Suprapubic skin (tissue), 4 donors: ENCODE measurements around the gene CCNJ. TPM values are rescaled to one million over a fixed set of nuclear protein-coding genes. Genes with fewer than 3 reads are reported as not detected.
A peak's percentile ranks its signal among the peaks of the same experiment; 100 is the strongest.

Experiments
- DNase-seq, 2 donors: peaks; one replicate each; pipeline ENCODE4 v3.0.0-alpha.2; 2019; ENCODE audit warnings: low spot score in 2 of 2
- H3K27ac ChIP-seq: fragments of 200-600 bp; sonication (generic); one replicate; pipeline ENCODE4 v1.5.1; 2019
- H3K27me3 ChIP-seq: fragments of 200-600 bp; sonication (generic); one replicate; pipeline ENCODE4 v1.5.1; 2019
- H3K36me3 ChIP-seq: fragments of 200-600 bp; sonication (generic); one replicate; pipeline ENCODE4 v1.5.1; 2019
- H3K4me1 ChIP-seq: fragments of 200-600 bp; sonication (generic); one replicate; pipeline ENCODE4 v1.5.1; 2019
- H3K4me3 ChIP-seq: fragments of 200-600 bp; sonication (generic); one replicate; pipeline ENCODE4 v1.5.1; 2019; ENCODE audit warnings: mild to moderate bottlenecking
- H3K9me3 ChIP-seq: fragments of 200-600 bp; sonication (generic); one replicate; pipeline ENCODE4 v1.5.1; 2019
- EP300 ChIP-seq: sonication (generic); formaldehyde crosslinking; IDR thresholded peaks from one replicate; pipeline ENCODE4 v1.6.1; 2017; ENCODE audit warnings: antibody characterized with exemption
- POLR2A ChIP-seq, 2 donors: fragments of 450-650 bp; IDR thresholded peaks; one replicate each; pipeline ENCODE4 v1.6.1; 2017; ENCODE audit warnings: antibody characterized with exemption in 2 of 2, mild to moderate bottlenecking in 2 of 2, moderate library complexity in 2 of 2
- POLR2AphosphoS5 ChIP-seq, 3 donors: sonication (generic); formaldehyde crosslinking; IDR thresholded peaks; one replicate each; pipeline ENCODE4 v1.6.1; 2017; ENCODE audit warnings: antibody characterized with exemption in 3 of 3
- whole genome bisulfite sequencing: methylation state at CpG from one replicate; pipeline ENCODE4 v1.1.5; 2018; 5-methylcytosine and 5-hydroxymethylcytosine counted together
- total RNA-seq, 4 donors: library from RNA; depleted of rRNA; stranded (reverse); fragments of >200 nt; gene quantifications; one replicate each; pipeline ENCODE4 v1.1.0, GENCODE V29; 2016
- TF ChIP-seq, protein P1 (sequence below), 2 donors: fragments of 200-600 bp in 1 of 2; fragments of 450-650 bp in 1 of 2; sonication (generic) in 1 of 2; IDR thresholded peaks; one replicate each; pipeline ENCODE4 v1.5.1; 2016 to 2019; ENCODE audit warnings: antibody characterized with exemption in 2 of 2, mild to moderate bottlenecking in 1 of 2, moderate library complexity in 1 of 2

CCNJ gene
- total RNA-seq, 4 donors from 2014 or later, result 2.7 to 4.3 (median 3.6) TPM

- H3K4me1 ChIP-seq, result no peaks in the 10 kb centered on the region
- no peaks in the 10 kb centered on the region for H3K9me3 ChIP-seq
- no peaks in the 10 kb centered on the region for H3K27me3 ChIP-seq
- TF ChIP-seq POLR2AphosphoS5 (IDR thresholded peaks at IDR 0.05), result no peak
- TF ChIP-seq, protein P1, sequence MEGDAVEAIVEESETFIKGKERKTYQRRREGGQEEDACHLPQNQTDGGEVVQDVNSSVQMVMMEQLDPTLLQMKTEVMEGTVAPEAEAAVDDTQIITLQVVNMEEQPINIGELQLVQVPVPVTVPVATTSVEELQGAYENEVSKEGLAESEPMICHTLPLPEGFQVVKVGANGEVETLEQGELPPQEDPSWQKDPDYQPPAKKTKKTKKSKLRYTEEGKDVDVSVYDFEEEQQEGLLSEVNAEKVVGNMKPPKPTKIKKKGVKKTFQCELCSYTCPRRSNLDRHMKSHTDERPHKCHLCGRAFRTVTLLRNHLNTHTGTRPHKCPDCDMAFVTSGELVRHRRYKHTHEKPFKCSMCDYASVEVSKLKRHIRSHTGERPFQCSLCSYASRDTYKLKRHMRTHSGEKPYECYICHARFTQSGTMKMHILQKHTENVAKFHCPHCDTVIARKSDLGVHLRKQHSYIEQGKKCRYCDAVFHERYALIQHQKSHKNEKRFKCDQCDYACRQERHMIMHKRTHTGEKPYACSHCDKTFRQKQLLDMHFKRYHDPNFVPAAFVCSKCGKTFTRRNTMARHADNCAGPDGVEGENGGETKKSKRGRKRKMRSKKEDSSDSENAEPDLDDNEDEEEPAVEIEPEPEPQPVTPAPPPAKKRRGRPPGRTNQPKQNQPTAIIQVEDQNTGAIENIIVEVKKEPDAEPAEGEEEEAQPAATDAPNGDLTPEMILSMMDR (IDR thresholded peaks at IDR 0.05), result no peak
- TF ChIP-seq EP300, result no peak
- no peak for TF ChIP-seq POLR2A (IDR thresholded peaks at IDR 0.05)
- H3K36me3 ChIP-seq, result no peaks in the 10 kb centered on the region
- no peak overlapping the region for H3K27ac ChIP-seq
- no peak for DNase-seq
- WGBS, result 88% methylated on average over 1 of the region's 1 CpG
- no peak overlapping the region for H3K4me3 ChIP-seq
Observed at GRCh38 chr10:96034625-96035024, 8.8 kb upstream of the CCNJ start.

DNA sequence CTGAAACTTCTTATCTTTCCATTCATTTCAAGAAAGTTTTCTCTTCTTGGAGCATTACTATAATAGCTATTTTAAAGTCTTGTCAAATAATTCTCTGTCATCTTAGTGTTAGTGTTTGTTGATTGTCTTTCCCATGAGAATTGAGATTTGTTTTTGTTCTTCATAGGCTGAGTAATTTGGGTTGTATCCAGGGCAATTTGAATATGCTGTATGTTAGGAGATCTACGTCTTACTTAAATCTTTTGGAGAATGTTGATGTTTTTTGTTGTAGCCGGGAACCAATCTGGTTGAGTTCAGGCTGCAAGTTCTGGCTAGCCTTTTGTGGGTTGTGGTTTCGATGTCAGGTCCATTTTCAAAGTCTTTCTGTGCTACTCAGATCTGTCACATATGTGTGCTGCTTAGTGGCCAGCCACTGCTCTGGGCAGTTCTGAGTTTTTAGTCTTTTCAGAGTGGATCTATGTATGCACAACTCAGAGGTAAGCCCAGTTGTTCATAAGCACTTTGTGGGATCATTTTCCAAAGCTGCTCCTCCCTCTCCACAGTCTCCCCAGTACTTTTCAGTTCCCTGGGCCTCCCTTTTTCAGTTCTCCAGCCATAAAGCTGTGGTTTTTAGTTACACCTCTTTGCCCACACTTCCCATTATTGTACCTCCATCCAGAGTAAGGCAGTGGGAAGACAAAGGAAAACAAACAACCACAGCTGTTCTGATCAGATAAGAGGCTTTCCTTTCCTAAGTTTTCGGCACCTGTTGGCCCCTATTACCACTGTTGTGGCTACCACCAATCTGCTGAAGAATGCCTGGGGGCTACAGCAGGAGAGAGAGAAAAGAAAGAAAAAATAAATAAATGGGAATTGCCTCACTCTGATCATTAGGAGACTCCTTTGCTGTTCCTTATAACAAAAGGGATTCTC, 4.7 kb upstream of the CCNJ start:
- Histone ChIP-seq H3K9me3 (no peaks in the 10 kb centered on the region), H3K4me1 (peaks cover 8% of the 10 kb centered on the region), H3K4me3 (no peak overlapping the region), H3K36me3 (no peaks in the 10 kb centered on the region), H3K27ac (no peak overlapping the region), H3K27me3 (no peaks in the 10 kb centered on the region)
- TF ChIP-seq EP300, result no peak
- TF ChIP-seq POLR2A (IDR thresholded peaks at IDR 0.05), result no peak
- no peak for TF ChIP-seq POLR2AphosphoS5 (IDR thresholded peaks at IDR 0.05)
- TF ChIP-seq, protein P1 (IDR thresholded peaks at IDR 0.05), result no peak
- WGBS, result 78% methylated on average over 4 of the region's 4 CpGs
- no peak for DNase-seq

DNA sequence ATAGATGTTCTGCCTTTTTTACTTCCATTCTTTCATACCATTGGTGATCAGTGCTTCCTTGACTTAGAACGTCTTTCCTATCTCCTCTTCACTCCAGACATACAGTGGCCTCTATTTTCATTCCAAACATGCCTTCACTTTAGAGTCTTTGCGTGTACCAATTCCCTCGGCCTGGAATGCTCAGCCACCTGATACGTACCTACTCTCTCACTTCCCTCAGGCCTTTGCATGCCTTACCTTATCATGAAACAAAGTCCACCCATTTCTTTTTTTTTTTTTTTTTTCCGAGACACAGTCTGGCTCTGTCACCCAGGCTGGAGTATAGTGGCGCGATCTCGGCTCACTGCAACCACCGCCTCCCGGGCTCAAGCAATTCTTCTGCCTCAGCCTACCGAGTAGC, 2.2 kb upstream of the CCNJ start:
- H3K27me3 ChIP-seq, result no peaks in the 10 kb centered on the region
- no peak overlapping the region for H3K4me3 ChIP-seq
- peaks cover 25% of the 10 kb centered on the region for H3K4me1 ChIP-seq
- H3K9me3 ChIP-seq, result no peaks in the 10 kb centered on the region
- no peak for DNase-seq
- TF ChIP-seq POLR2A (IDR thresholded peaks at IDR 0.05) (no peak), POLR2AphosphoS5 (IDR thresholded peaks at IDR 0.05) (no peak), EP300 (no peak)
- TF ChIP-seq, protein P1 (IDR thresholded peaks at IDR 0.05), result no peak
- H3K36me3 ChIP-seq, result no peaks in the 10 kb centered on the region
- WGBS, result 94% methylated on average over 11 of the region's 11 CpGs
- no peak overlapping the region for H3K27ac ChIP-seq

DNA sequence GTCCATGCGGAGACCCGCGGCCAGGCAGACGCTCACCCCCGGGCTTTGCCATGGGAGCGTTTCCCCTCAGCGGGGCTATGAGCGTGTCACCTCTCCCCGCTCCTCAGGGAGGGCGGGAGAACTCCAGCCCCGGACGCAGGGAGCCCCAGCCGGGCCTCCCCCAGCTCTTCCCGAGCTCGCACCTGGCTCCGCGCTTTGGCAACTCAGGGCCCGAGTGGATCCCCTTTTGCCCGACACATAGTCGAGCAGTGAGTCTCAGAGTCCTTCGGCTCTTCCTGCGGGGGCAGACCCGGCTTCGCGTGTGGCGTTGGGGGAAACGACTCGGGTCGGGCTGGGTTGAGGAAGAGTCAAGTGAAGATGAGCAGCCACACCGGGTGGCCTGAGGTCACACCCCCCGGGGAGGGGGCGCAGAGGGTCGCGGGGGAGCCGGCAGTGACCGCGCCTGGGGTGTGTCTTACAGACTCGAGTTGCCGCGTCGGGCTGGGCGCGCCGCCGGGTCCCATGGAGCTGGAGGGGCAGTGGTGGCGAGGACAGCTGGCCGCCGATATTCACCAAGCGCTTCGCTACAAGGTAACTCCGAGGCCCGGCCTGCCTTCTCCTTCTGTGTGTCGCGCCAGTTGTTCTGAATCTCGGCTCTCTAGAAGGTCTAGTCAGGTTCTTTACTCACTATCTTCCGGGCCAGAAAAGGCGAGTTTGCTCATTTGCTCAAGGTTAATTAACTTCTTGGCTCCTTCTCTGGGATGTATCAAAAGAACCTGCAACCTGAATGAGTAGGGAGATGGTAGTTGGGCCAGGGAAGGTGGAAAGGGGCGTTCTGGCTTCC, 721 bp downstream of the CCNJ start:
- H3K27me3 ChIP-seq, result no peaks in the 10 kb centered on the region
- peak overlapping the region; percentile 92 for H3K27ac ChIP-seq
- no peak for TF ChIP-seq POLR2A (IDR thresholded peaks at IDR 0.05)
- peak; percentile 80 to 83 for DNase-seq
- no peaks in the 10 kb centered on the region for H3K9me3 ChIP-seq
- WGBS, result 4% methylated on average over 41 of the region's 58 CpGs
- no peaks in the 10 kb centered on the region for H3K36me3 ChIP-seq
- peak overlapping the region; percentile 89 for H3K4me3 ChIP-seq
- H3K4me1 ChIP-seq, result peaks cover 25% of the 10 kb centered on the region

DNA sequence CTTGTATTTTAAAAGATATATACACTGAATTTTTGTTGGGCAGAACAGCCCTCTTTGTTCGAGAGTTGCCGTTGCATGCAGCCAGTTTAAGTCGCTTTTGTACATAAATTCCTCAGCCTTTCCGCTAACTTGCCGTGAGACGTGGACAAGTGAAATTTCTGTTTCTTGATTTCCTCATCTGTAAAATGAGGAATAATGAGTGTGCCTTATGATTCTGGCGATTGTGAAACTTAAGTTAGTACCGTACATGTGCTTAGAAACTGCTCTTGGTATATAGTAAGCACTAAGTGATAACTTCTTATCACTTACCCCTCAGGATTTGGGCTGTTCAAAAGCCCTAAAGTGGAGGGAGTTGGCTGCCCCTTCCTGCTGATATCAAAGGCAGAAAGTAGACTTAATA, 1.4 kb downstream of the CCNJ start:
- Histone ChIP-seq H3K9me3 (no peaks in the 10 kb centered on the region), H3K27ac (peak overlapping the region; percentile 92), H3K36me3 (no peaks in the 10 kb centered on the region), H3K4me3 (peak overlapping the region; percentile 89), H3K27me3 (no peaks in the 10 kb centered on the region), H3K4me1 (peaks cover 25% of the 10 kb centered on the region)
- DNase-seq, result no peak
- 53% methylated on average over 8 of the region's 8 CpGs for whole genome bisulfite sequencing
- TF ChIP-seq POLR2A (IDR thresholded peaks at IDR 0.05) (no peak), POLR2AphosphoS5 (IDR thresholded peaks at IDR 0.05) (no peak), EP300 (no peak)
- TF ChIP-seq, protein P1 (IDR thresholded peaks at IDR 0.05), result no peak
